ENCODE results near the gene TBCB.

DNA sequence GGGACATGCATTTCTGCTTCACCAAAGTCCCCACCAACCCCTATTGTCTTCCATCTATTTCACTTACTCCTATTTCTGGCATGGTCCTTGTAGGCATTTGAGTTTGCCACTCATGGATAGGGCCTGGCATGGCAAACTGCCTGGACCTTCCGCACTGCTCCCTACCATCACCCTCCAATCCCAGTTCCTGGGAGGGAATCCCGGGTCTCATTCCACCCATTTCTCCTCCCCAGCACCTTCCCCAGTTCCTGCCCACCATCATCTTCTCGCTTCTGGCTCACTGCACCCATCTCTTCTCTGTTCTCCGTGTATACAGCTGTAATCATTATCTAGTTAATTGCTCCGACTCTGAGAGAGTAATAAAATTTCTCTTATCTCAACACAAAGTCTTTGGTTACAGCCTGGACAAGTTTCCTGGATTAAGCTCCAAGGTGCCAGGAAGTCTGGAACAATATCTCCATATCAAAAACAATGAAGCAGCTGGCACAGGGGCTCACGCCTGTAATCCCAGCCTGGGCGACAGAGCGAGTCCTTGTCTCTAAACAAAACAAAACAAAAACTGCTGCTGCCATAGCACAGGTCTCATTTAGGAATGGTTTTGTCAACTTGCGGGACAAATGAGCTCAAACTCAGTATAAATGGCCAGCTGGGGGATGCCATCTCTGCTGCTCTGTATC, 54.0 kb downstream of the TBCB start:
- TF ChIP-seq, protein P1, sequence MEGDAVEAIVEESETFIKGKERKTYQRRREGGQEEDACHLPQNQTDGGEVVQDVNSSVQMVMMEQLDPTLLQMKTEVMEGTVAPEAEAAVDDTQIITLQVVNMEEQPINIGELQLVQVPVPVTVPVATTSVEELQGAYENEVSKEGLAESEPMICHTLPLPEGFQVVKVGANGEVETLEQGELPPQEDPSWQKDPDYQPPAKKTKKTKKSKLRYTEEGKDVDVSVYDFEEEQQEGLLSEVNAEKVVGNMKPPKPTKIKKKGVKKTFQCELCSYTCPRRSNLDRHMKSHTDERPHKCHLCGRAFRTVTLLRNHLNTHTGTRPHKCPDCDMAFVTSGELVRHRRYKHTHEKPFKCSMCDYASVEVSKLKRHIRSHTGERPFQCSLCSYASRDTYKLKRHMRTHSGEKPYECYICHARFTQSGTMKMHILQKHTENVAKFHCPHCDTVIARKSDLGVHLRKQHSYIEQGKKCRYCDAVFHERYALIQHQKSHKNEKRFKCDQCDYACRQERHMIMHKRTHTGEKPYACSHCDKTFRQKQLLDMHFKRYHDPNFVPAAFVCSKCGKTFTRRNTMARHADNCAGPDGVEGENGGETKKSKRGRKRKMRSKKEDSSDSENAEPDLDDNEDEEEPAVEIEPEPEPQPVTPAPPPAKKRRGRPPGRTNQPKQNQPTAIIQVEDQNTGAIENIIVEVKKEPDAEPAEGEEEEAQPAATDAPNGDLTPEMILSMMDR (IDR thresholded peaks at IDR 0.05) = no peak
- TF ChIP-seq POLR2A (IDR thresholded peaks at IDR 0.05) = no peak

Data from testis (tissue), 2 donors.